SKM-1 (cell line): Measurements from ENCODE around the gene EP300.
"Not testable (repeated sequence)": the region's sequence is repeated elsewhere in the genome, so short reads cannot be mapped to it uniquely, and the experiment has no call there.

Experiments used
- DNase-seq: peaks from one replicate; lab custom pipeline; 2025; ENCODE audit not compliant: unreplicated experiment; lab: John Stamatoyannopoulos, UW

Gene EP300

GRCh38 chr22:41092023-41092817 lies at the start of gene EP300:
Gene EP300, plus strand, starts transcription at chr22:41092592. Its CDS starts 413 bp downstream, at chr22:41093005.
- DNase-seq = peak; percentile 81

- peak; percentile 85 for DNase-seq
Measured at GRCh38 chr22:41043722-41044121, 48.7 kb upstream of the EP300 start.

DNA sequence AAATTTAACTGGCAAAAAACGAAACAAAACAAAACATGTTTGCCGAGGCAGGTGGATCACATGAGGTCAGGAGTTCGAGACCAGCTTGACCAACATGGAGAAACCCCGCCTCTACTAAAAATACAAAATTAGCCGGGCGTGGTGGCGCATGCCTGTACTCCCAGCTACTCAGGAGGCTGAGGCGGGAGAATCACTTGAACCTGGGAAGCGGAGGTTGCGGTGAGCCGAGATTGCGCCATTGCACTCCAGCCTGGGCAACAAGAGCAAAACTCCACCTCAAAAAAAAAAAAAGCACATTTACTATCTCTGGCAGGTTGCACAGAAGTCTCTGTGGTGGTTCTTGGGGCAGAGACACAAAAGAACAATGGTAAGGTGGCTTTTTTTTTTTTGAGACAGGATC lies 46.8 kb upstream of the EP300 start:
- DNase-seq = not testable (repeated sequence)

GRCh38 chr22:41047801-41048211 lies 44.6 kb upstream of the EP300 start:
- DNase-seq = no peak

GRCh38 chr22:41048345-41048744 lies 44.0 kb upstream of the EP300 start:
- not testable (repeated sequence) for DNase-seq

- DNase-seq = no peak
Measured at GRCh38 chr22:41048791-41049717, 43.3 kb upstream of the EP300 start.

- not testable (repeated sequence) for DNase-seq
Measured at GRCh38 chr22:41049795-41050194, 42.6 kb upstream of the EP300 start.

- no peak for DNase-seq
Measured at GRCh38 chr22:41050883-41051282, 41.5 kb upstream of the EP300 start.

DNA sequence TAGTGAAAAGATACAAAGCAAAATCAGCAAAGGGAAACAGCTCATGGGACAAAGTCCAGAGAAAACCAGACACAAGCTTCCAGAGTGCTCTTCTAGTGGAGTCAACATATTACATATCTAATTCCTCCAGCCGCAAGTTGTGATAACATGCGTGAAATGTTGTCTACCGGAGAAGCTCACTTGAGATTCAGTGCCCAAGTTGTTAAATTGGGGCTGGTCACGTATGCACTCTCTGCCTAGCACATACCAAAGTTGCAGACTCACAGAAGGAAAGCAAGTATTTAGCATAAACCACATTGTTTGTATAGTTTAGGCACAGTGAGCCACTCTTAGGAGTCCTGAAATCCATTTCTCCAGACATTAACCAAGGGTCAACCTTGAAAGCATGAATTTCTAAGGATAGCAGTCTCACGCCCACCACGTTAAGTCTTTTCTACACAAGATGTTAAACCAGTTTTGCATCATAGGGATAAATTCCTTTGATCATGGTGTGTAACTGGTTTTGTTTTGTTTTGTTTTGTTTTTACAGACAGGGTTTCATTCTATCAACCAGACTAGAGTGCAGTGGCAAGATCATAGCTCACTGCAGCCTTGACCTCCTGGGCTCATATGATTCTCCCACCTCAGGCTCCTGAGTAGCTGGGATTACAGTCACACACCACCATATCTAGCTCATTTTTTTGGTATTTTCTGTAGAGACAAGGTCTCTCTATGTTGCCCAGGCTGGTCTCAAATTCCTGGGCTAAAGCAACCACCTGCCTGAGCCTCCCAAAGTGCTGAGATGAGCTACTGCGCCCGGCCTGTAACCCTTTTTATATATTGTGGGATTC lies 39.5 kb upstream of the EP300 start:
- no peak for DNase-seq

DNA sequence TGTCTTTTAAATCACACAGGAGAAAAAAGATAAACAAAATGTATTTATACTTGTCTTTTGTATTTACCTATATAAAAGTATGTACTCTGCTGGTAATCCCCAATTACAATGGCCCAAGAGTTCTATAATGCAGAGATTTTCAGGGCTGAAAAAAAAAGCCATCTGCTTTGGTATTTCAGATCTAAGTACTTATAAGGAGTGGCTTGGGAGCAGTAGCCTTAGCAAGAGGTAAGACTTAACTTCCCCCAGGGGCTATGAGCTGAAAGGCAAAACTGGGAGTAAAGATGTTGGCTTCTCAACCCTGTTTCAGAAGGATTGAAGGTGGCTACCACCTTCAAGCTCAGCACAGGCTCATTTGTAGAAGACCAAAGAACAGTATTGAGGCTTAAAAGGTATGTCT lies 35.3 kb upstream of the EP300 start:
- no peak for DNase-seq

DNA sequence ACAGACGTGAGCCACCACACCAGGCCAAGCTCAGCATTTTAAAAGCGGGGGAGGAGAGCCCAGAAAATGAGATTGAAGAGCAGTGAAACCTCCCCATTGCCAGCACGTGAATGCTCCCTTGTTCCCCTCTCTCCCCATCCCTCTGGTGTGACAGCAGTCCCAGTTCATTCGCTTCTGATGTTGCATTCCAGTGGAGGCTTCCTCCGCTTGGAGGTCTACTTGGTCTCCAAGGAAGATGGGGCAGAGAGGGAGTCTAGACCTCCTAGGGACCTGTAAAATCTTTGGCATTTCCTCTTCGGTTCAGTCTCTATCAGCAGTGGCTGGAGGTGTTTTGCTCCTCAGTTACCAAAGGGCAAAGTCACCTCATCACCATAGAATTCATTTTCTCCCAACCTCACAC lies 30.2 kb upstream of the EP300 start:
- DNase-seq = no peak

GRCh38 chr22:41064326-41064725 lies 28.1 kb upstream of the EP300 start:
- not testable (repeated sequence) for DNase-seq

DNA sequence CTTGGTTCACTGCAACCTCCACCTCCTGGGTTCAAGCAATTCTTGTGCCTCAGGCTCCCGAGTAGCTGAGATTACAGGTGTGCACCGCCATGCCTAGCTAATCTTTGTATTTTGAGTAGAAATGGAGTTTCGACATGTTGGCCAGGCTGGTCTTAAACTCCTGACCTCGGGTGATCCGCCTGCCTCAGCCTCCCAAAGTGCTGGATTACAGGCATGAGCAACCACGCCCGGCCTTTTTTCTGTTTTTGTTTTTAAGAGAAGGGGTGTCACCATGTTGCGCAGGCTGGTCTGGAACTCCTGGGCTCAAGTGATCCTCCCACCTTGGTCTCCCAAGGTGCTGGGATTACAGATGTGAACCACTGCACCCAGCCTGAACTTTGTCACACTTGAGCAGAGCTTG lies 26.1 kb upstream of the EP300 start:
- not testable (repeated sequence) for DNase-seq

DNA sequence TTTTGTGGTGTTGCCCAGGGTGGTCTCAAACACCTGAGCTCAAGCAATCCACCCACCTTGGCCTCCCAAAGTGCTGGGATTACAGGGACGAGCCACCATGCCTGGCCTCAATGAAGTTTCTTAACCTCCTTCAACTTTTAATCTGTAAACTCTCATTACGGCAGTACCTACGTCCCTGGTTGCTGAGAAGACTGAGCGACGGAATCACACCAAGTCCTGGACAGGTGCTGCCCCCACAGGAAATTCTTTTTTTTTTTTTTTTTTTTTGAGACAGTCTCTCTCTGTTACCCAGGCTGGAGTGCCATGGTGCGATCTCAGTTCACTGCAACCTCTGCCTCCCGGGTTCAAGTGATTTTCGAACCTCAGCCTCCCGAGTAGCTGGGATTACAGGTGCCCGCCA lies 24.4 kb upstream of the EP300 start:
- not testable (repeated sequence) for DNase-seq

DNA sequence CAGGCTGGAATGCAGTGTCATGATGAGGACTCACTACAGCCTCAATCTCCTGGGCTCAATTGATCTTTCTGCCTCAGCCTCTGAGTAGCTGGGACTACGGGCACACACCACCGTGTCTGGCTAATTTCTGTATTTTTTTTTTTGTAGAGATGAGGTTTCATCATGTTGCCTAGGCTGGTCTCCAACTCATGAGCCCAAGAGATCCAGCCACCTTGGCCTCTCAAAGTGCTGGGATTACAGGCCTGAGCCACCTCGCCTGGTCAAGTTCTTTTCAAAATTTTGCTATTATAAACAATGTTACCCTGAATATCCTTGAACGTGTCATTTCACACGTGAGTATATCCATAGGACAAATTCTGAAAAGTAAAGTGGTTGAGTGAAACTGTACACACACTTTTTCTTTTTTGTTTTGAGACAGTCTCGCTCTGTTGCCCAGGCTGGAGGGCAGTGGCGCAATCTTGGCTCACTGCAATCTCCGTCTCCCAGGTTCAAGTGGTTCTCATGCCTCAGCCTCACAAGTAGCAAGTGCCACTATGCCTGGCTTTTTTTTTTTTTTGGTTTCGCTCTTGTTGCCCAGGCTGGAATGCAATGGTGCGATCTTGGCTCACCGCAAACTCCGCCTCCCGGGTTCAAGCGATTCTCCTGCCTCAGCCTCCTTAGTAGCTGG lies 21.6 kb upstream of the EP300 start:
- no peak for DNase-seq

- no peak for DNase-seq
Measured at GRCh38 chr22:41074061-41074460, 18.3 kb upstream of the EP300 start.

DNA sequence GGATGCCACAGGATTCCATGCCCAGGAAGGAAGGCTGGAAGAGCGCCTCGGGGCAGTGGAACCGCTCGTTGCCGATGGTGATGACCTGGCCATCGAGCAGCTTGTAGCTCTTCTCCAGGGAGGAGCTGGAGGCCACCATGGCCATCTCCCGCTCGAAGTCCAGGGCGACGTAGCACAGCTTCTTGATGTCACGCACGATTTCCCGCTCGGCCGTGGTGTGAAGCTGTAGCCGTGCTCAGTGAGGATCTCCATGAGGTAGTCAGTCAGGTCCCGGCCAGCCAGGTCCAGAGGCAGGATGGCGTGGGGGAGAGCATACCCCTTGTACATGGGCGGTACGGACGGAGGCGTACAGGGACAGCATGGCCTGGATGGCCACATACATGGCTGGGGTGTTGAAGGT lies 17.9 kb upstream of the EP300 start:
- DNase-seq = no peak

- no peak for DNase-seq
Measured at GRCh38 chr22:41074941-41075710, 17.3 kb upstream of the EP300 start.

- DNase-seq = no peak
Measured at GRCh38 chr22:41075946-41076345, 16.4 kb upstream of the EP300 start.

DNA sequence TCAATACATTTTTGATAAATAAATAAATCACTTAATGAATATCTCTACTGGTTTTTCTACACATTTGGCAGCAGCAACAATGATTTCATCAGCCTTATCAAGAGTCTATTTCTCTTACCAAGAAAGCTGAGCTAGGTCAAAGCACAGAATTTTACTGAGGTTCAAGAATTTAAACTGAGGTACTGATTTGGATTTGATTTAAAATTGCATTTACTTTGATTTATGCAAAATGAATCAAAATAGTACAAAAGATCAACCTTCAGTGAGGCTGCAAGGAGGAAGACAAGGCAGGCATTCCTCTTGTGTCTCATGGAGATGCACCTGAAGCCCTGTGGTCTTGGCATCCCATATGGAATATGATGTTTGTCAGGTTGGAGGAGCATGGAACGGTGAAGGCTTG lies 15.5 kb upstream of the EP300 start:
- DNase-seq = no peak
